ENCODE data around the gene NLRC5. TPM values are rescaled to one million over a fixed set of nuclear protein-coding genes. Genes with fewer than 3 reads are reported as not detected.

The NLRC5 gene
- total RNA-seq, 2 experiments from 2014 or later = 199 to 305 TPM

GRCh38 chr16:57023541-57024249 lies 34.3 kb downstream of the NLRC5 start:
- TF ChIP-seq EZH2phosphoT487 (IDR thresholded peaks at IDR 0.05; ENCODE audit: borderline replicate concordance, low read depth, low read length) = no peak
- ChIA-PET POLR2A (interaction anchor here (1.0 to 2.2 kb wide), 4 partner anchors 12 to 18 kb away, joined by 3 to 12 read pairs (median 5); no protein-coding TSS in a partner anchor), CTCF (ENCODE audit: unreplicated experiment) (no interaction called here)
- Histone ChIP-seq H3K36me3 (ENCODE audit: insufficient read depth, low read length) (peaks cover 99% of the 10 kb centered on the region), H3K9me2 (ENCODE audit: insufficient read depth, low read length) (no peaks in the 10 kb centered on the region), H4K20me1 (ENCODE audit: insufficient read depth, low read length) (no peaks in the 10 kb centered on the region), H3K4me2 (ENCODE audit: low read length) (no peak overlapping the region), H2AFZ (ENCODE audit: low read length) (no peak overlapping the region), H3K9me3 (ENCODE audit: low read length) (no peaks in the 10 kb centered on the region), H3K79me2 (ENCODE audit: insufficient read depth, low read depth, low read length) (no peaks in the 10 kb centered on the region), H3K4me1 (ENCODE audit: insufficient read depth, low read length, poor library complexity, severe bottlenecking) (peaks cover 12% of the 10 kb centered on the region), H3K4me3 (ENCODE audit: low read depth, low read length, poor library complexity, severe bottlenecking) (no peak overlapping the region), H3K27ac (ENCODE audit: low read depth, low read length, poor library complexity, severe bottlenecking) (no peak overlapping the region)
- no TSS peak for BruUV-seq (replicated peaks)
- DNase-seq (ENCODE audit: low spot score) = no peak
- intact Hi-C loops (cut with micrococcal nuclease; ENCODE audit: unreplicated experiment) = no loop called here

GRCh38 chr16:57024894-57025680 lies 35.7 kb downstream of the NLRC5 start:
- Histone ChIP-seq H3K4me3 (ENCODE audit: low read depth, low read length, poor library complexity, severe bottlenecking) (no peak overlapping the region), H4K20me1 (ENCODE audit: insufficient read depth, low read length) (no peaks in the 10 kb centered on the region), H3K9me3 (ENCODE audit: low read length) (no peaks in the 10 kb centered on the region), H3K4me2 (ENCODE audit: low read length) (no peak overlapping the region), H3K27ac (ENCODE audit: low read depth, low read length, poor library complexity, severe bottlenecking) (no peak overlapping the region), H2AFZ (ENCODE audit: low read length) (no peak overlapping the region), H3K36me3 (ENCODE audit: insufficient read depth, low read length) (peaks cover 98% of the 10 kb centered on the region), H3K4me1 (ENCODE audit: insufficient read depth, low read length, poor library complexity, severe bottlenecking) (peaks cover 12% of the 10 kb centered on the region), H3K9me2 (ENCODE audit: insufficient read depth, low read length) (no peaks in the 10 kb centered on the region), H3K79me2 (ENCODE audit: insufficient read depth, low read depth, low read length) (no peaks in the 10 kb centered on the region)
- ChIA-PET POLR2A (interaction anchor here (2.2 kb wide), 1 partner anchor 13 kb away, joined by 12 read pairs; no protein-coding TSS in a partner anchor), CTCF (ENCODE audit: unreplicated experiment) (no interaction called here)
- DNase-seq (ENCODE audit: low spot score) = no peak
- intact Hi-C loops (cut with micrococcal nuclease; ENCODE audit: unreplicated experiment) = no loop called here
- TF ChIP-seq EZH2phosphoT487 (IDR thresholded peaks at IDR 0.05; ENCODE audit: borderline replicate concordance, low read depth, low read length) = no peak
- TF ChIP-seq, protein P1, sequence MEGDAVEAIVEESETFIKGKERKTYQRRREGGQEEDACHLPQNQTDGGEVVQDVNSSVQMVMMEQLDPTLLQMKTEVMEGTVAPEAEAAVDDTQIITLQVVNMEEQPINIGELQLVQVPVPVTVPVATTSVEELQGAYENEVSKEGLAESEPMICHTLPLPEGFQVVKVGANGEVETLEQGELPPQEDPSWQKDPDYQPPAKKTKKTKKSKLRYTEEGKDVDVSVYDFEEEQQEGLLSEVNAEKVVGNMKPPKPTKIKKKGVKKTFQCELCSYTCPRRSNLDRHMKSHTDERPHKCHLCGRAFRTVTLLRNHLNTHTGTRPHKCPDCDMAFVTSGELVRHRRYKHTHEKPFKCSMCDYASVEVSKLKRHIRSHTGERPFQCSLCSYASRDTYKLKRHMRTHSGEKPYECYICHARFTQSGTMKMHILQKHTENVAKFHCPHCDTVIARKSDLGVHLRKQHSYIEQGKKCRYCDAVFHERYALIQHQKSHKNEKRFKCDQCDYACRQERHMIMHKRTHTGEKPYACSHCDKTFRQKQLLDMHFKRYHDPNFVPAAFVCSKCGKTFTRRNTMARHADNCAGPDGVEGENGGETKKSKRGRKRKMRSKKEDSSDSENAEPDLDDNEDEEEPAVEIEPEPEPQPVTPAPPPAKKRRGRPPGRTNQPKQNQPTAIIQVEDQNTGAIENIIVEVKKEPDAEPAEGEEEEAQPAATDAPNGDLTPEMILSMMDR (conservative IDR thresholded peaks at IDR 0.05; ENCODE audit: low read length) = no peak
- no TSS peak for BruUV-seq (replicated peaks)

GRCh38 chr16:57025941-57026777 lies 36.8 kb downstream of the NLRC5 start:
- BruUV-seq (replicated peaks) = no TSS peak
- H2AFZ ChIP-seq (ENCODE audit: low read length) = no peak overlapping the region
- H4K20me1 ChIP-seq (ENCODE audit: insufficient read depth, low read length) = no peaks in the 10 kb centered on the region
- H3K4me1 ChIP-seq (ENCODE audit: insufficient read depth, low read length, poor library complexity, severe bottlenecking) = peaks cover 12% of the 10 kb centered on the region
- no peak for DNase-seq (ENCODE audit: low spot score)
- no peaks in the 10 kb centered on the region for H3K79me2 ChIP-seq (ENCODE audit: insufficient read depth, low read depth, low read length)
- ChIA-PET CTCF (ENCODE audit: unreplicated experiment) (no interaction called here), POLR2A (interaction anchor here (0.7 to 1.4 kb wide), 2 partner anchors 16 to 56 kb away, joined by 3 to 6 read pairs; no protein-coding TSS in a partner anchor)
- no peaks in the 10 kb centered on the region for H3K9me2 ChIP-seq (ENCODE audit: insufficient read depth, low read length)
- H3K4me2 ChIP-seq (ENCODE audit: low read length) = no peak overlapping the region
- intact Hi-C loops (cut with micrococcal nuclease; ENCODE audit: unreplicated experiment) = no loop called here
- no peak overlapping the region for H3K4me3 ChIP-seq (ENCODE audit: low read depth, low read length, poor library complexity, severe bottlenecking)
- H3K9me3 ChIP-seq (ENCODE audit: low read length) = no peaks in the 10 kb centered on the region
- no peak overlapping the region for H3K27ac ChIP-seq (ENCODE audit: low read depth, low read length, poor library complexity, severe bottlenecking)
- peaks cover 90% of the 10 kb centered on the region for H3K36me3 ChIP-seq (ENCODE audit: insufficient read depth, low read length)
- TF ChIP-seq, protein P1 (conservative IDR thresholded peaks at IDR 0.05; ENCODE audit: low read length) = no peak
- TF ChIP-seq EZH2phosphoT487 (IDR thresholded peaks at IDR 0.05; ENCODE audit: borderline replicate concordance, low read depth, low read length) = no peak
